Measurements from ENCODE around the gene TACC3.

DNA sequence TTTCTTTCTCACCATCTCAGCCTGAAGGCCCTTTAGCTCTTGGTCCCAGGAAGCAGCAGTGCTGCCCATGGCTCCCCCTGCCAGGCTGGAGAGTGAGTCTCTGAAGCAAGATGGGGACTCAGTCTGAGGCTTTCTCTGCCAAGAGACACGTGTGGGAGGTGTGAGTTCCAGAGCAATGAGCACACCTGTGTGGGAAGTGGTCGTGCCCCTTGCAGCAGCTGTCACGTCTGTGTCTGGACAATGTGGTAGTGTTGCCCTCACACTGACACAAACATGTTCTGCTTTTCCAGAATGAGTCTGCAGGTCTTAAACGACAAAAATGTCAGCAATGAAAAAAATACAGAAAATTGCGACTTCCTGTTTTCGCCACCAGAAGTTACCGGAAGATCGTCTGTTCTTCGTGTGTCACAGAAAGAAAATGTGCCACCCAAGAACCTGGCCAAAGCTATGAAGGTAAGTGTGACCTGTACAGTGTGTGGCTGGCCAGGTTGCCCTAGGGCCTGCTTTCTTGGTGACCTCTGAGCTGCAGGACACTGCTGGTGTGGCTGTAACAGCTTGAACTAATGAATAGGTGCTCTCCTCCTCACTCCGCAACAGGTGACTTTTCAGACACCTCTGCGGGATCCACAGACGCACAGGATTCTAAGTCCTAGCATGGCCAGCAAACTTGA lies 1.9 kb downstream of the TACC3 start:
- TF ChIP-seq SP1 (IDR thresholded peaks at IDR 0.05) (no peak), ELF4 (IDR thresholded peaks at IDR 0.05) (no peak), BHLHE40 (IDR thresholded peaks at IDR 0.05; ENCODE audit: borderline replicate concordance) (no peak), SUZ12 (IDR thresholded peaks at IDR 0.05) (no peak), LEF1 (IDR thresholded peaks at IDR 0.05; ENCODE audit: borderline replicate concordance) (no peak), FOXM1 (IDR thresholded peaks at IDR 0.05; ENCODE audit: borderline replicate concordance) (no peak), NFRKB (IDR thresholded peaks at IDR 0.05) (no peak), L3MBTL2 (conservative IDR thresholded peaks at IDR 0.05) (no peak), TARDBP (IDR thresholded peaks at IDR 0.05) (no peak), CTBP1 (IDR thresholded peaks at IDR 0.05; ENCODE audit: borderline replicate concordance) (no peak), FOXK2 (IDR thresholded peaks at IDR 0.05) (no peak)

Data from HEK293T (cell line).